H1 (cell line): Measurements from ENCODE around the gene TAS2R40. TPM values are rescaled to one million over a fixed set of nuclear protein-coding genes. Genes with fewer than 3 reads are reported as not detected.

Source experiments
- CTCF ChIA-PET: fragments of 300-600 bp; sonication (Branson Sonifier 250); formaldehyde crosslinking; loops from one replicate; lab custom pipeline; 2021; ENCODE audit not compliant: partially characterized antibody; lab: Charles Lee
- POLR2A ChIA-PET: fragments of 300-600 bp; sonication (Branson Sonifier 250); formaldehyde crosslinking; loops from one replicate; lab custom pipeline; 2021; ENCODE audit warnings: inconsistent platforms; ENCODE audit not compliant: partially characterized antibody; lab: Charles Lee
- DNase-seq, 2 experiments: peaks; one replicate each; pipeline versions ENCODE4 v3.0.0 to v3.0.0-alpha.2; 2010 to 2022; ENCODE audit warnings: low spot score in 2 of 2, low read depth in 1 of 2, mixed read lengths in 1 of 2
- FAIRE-seq: peaks from 2 replicates; lab custom pipeline; 2011; peaks lifted over from hg19 to GRCh38; lab: Jason Lieb, UNC
- H2AFZ ChIP-seq: 2 replicates; pipeline ENCODE4 v1.8.1; 2012; ENCODE audit warnings: low read length, inconsistent platforms
- H2AK5ac ChIP-seq: 2 replicates; pipeline ENCODE4 v1.6.1; 2013; ENCODE audit warnings: low read depth, low read length
- H2BK120ac ChIP-seq: replicated peaks from 2 replicates; pipeline ENCODE3; 2013; ENCODE audit warnings: low read depth, low read length, inconsistent platforms
- H2BK12ac ChIP-seq: 2 replicates; pipeline ENCODE4 v1.6.1; 2013; ENCODE audit warnings: low read depth, low read length
- H2BK15ac ChIP-seq: 2 replicates; pipeline ENCODE4 v1.6.1; 2013; ENCODE audit warnings: low read length
- H2BK20ac ChIP-seq: 2 replicates; pipeline ENCODE4 v1.6.1; 2013; ENCODE audit warnings: low read length
- H2BK5ac ChIP-seq: 2 replicates; pipeline ENCODE4 v1.6.1; 2013; ENCODE audit warnings: low read depth, low read length
- H3K14ac ChIP-seq: 2 replicates; pipeline ENCODE4 v1.6.1; 2013; ENCODE audit warnings: inconsistent platforms; ENCODE audit not compliant: insufficient read length
- H3K18ac ChIP-seq: 2 replicates; pipeline ENCODE4 v1.6.1; 2013; ENCODE audit warnings: low read length; ENCODE audit errors: extremely low read depth
- H3K23ac ChIP-seq: 2 replicates; pipeline ENCODE4 v1.6.1; 2013; ENCODE audit warnings: inconsistent platforms; ENCODE audit not compliant: insufficient read length
- H3K23me2 ChIP-seq: 2 replicates; pipeline ENCODE4 v1.6.1; 2013; ENCODE audit warnings: low read depth, low read length
- H3K27ac ChIP-seq: 2 replicates; pipeline ENCODE4 v1.6.1; 2011; ENCODE audit warnings: low read depth, low read length, inconsistent platforms
- H3K27me3 ChIP-seq, 4 experiments: replicated peaks in 1 of 4; 1 replicate in 1 of 4; 2 replicates in 3 of 4; pipeline versions ENCODE4 v1.6.1 to v1.8.1; 2011 to 2013; ENCODE audit warnings: low read length in 3 of 4, mild to moderate bottlenecking in 3 of 4, inconsistent platforms in 2 of 4, mixed read lengths in 2 of 4, moderate library complexity in 1 of 4; ENCODE audit not compliant: control insufficient read depth in 3 of 4, insufficient read depth in 3 of 4; ENCODE audit errors: extremely low read depth in 1 of 4
- H3K36me3 ChIP-seq, 4 experiments: 2 replicates each; pipeline versions ENCODE4 v1.6.1 to v1.8.1; 2011 to 2013; ENCODE audit warnings: mild to moderate bottlenecking in 4 of 4, low read length in 3 of 4, moderate library complexity in 2 of 4, control low read depth in 1 of 4, inconsistent platforms in 1 of 4; ENCODE audit not compliant: insufficient read depth in 4 of 4, control insufficient read depth in 2 of 4
- H3K4ac ChIP-seq: replicated peaks from 2 replicates; pipeline ENCODE3; 2013; ENCODE audit warnings: low read length, low read depth, mixed read lengths, inconsistent platforms; ENCODE audit not compliant: insufficient read length
- H3K4me1 ChIP-seq, 4 experiments: replicated peaks in 1 of 4; 1 replicate in 1 of 4; 2 replicates in 3 of 4; pipeline versions ENCODE4 v1.6.1 to v1.8.1; 2011 to 2013; ENCODE audit warnings: low read length in 3 of 4, inconsistent platforms in 2 of 4, mixed read lengths in 1 of 4; ENCODE audit not compliant: insufficient read depth in 4 of 4, control insufficient read depth in 3 of 4
- H3K4me2 ChIP-seq, 2 experiments: 2 replicates each; pipeline versions ENCODE4 v1.6.1 to v1.8.1; 2011 to 2013; ENCODE audit warnings: low read depth in 2 of 2, low read length in 2 of 2, control low read depth in 1 of 2, inconsistent platforms in 1 of 2, mild to moderate bottlenecking in 1 of 2; ENCODE audit not compliant: insufficient read depth in 1 of 2
- H3K4me3 ChIP-seq, 4 experiments: fragments of 200-600, 300-600 bp in 1 of 4; sonication (generic), shearing (Covaris generic), sonication (Bioruptor Twin) in 1 of 4; 2 replicates each; pipeline versions ENCODE4 v1.5.1 to v1.8.1; 2011 to 2016; ENCODE audit warnings: low read length in 4 of 4, low read depth in 3 of 4, control low read depth in 2 of 4, inconsistent platforms in 2 of 4, mild to moderate bottlenecking in 2 of 4, mixed read lengths in 1 of 4, moderate library complexity in 1 of 4; ENCODE audit not compliant: insufficient read depth in 2 of 4; ENCODE audit errors: extremely low read depth in 1 of 4
- H3K56ac ChIP-seq: replicated peaks from 2 replicates; pipeline ENCODE3; 2013; ENCODE audit warnings: low read depth, mild to moderate bottlenecking, mixed read lengths, low read length, inconsistent platforms; ENCODE audit not compliant: insufficient read length
- H3K79me1 ChIP-seq: 2 replicates; pipeline ENCODE4 v1.6.1; 2013; ENCODE audit warnings: low read depth, low read length, control low read depth
- H3K79me2 ChIP-seq, 2 experiments: 2 replicates each; pipeline versions ENCODE4 v1.6.1 to v1.8.1; 2012 to 2013; ENCODE audit warnings: low read length in 2 of 2, mild to moderate bottlenecking in 2 of 2, inconsistent platforms in 1 of 2; ENCODE audit not compliant: insufficient read depth in 2 of 2, control insufficient read depth in 1 of 2
- H3K9ac ChIP-seq, 4 experiments: replicated peaks in 1 of 4; 1 replicate in 1 of 4; 2 replicates in 3 of 4; pipeline versions ENCODE4 v1.6.1 to v1.8.1; 2011 to 2013; ENCODE audit warnings: low read depth in 3 of 4, low read length in 3 of 4, control low read depth in 2 of 4, mild to moderate bottlenecking in 2 of 4, moderate library complexity in 2 of 4, inconsistent platforms in 1 of 4; ENCODE audit errors: extremely low read depth in 1 of 4
- H3K9me3 ChIP-seq, 2 experiments: 2 replicates each; pipeline versions ENCODE4 v1.6.1 to v1.8.1; 2012 to 2013; ENCODE audit warnings: mild to moderate bottlenecking in 2 of 2, moderate library complexity in 2 of 2, control low read depth in 1 of 2, inconsistent platforms in 1 of 2, low read depth in 1 of 2, low read length in 1 of 2, mixed read lengths in 1 of 2; ENCODE audit not compliant: insufficient read depth in 2 of 2
- H4K20me1 ChIP-seq, 2 experiments: replicated peaks in 1 of 2; 2 replicates each; pipeline versions ENCODE3 to v1.8.1; 2011 to 2013; ENCODE audit warnings: inconsistent platforms in 2 of 2, low read length in 2 of 2, mild to moderate bottlenecking in 1 of 2; ENCODE audit not compliant: insufficient read depth in 2 of 2, control insufficient read depth in 1 of 2
- H4K5ac ChIP-seq: 2 replicates; pipeline ENCODE4 v1.6.1; 2013; ENCODE audit warnings: low read length, low read depth, mixed read lengths, inconsistent platforms; ENCODE audit not compliant: insufficient read length
- H4K8ac ChIP-seq: 2 replicates; pipeline ENCODE4 v1.8.0; 2013; ENCODE audit warnings: mild to moderate bottlenecking, moderate library complexity, low read length, inconsistent platforms; ENCODE audit not compliant: insufficient read depth; ENCODE audit errors: extremely low read depth
- H4K91ac ChIP-seq: replicated peaks from 2 replicates; pipeline ENCODE3; 2013; ENCODE audit warnings: low read length, mixed read lengths, inconsistent platforms; ENCODE audit not compliant: insufficient read length
- SP2 ChIP-seq: IDR thresholded peaks from 2 replicates; pipeline ENCODE4 v1.6.1; 2012; ENCODE audit warnings: mild to moderate bottlenecking, low read length, inconsistent platforms
- WGBS, 2 experiments: shearing (Covaris generic) in 1 of 2; methylation state at CpG; one replicate each; pipeline versions ENCODE4 v1.1.6 to v1.1.7; 2013 to 2015; ENCODE audit warnings: low lambda C conversion rate in 2 of 2, mixed read lengths in 2 of 2, inconsistent platforms in 1 of 2, low coverage in 1 of 2, missing lambda C conversion rate in 1 of 2; ENCODE audit not compliant: insufficient replicate concordance in 2 of 2, insufficient coverage in 1 of 2, insufficient read length in 1 of 2; ENCODE audit errors: extremely low coverage in 1 of 2, missing lambda C conversion rate in 1 of 2; 5-methylcytosine and 5-hydroxymethylcytosine counted together
- polyA plus RNA-seq, 7 experiments: library from polyadenylated mRNA; depleted of rRNA in 3 of 7; stranded (reverse) in 5 of 7; unstranded in 2 of 7; fragments of >200 nt in 5 of 7; fragments of 200-250 nt in 2 of 7; gene quantifications; 1 replicate in 5 of 7; 2 replicates in 1 of 7; 4 replicates in 1 of 7; pipeline versions ENCODE4 v1.2.1 to v1.2.3, GENCODE V29; 2011 to 2013; ENCODE audit warnings: missing spikeins in 2 of 7, mixed read lengths in 2 of 7
- total RNA-seq: library from RNA; stranded (reverse); fragmentation: NEBNext Ultra II Directional; extraction: Animal tissue kit (Norgen Biotek cat#: 25700); gene quantifications from 2 replicates; pipeline ENCODE4 v1.2.1, GENCODE V29; 2021

TAS2R40 gene
- total and polyA plus RNA-seq, 2 of the 8 experiments (the other 6 are each of a cell fraction or from before 2014, with no cell fraction given): not detected

- Histone ChIP-seq H3K4me2 (no peak overlapping the region), H3K23me2 (no peaks in the 10 kb centered on the region), H4K91ac (no peak overlapping the region), H3K4me3 (no peak overlapping the region), H2AFZ (no peak overlapping the region), H3K4ac (no peak overlapping the region), H3K14ac (no peak overlapping the region), H3K9ac (no peak overlapping the region), H4K20me1 (no peaks in the 10 kb centered on the region), H3K23ac (no peak overlapping the region)
- no peak for TF ChIP-seq SP2
- TF ChIP-seq, all 59 proteins: peak for 0
- no peak overlapping the region for H2BK12ac ChIP-seq
- no peak overlapping the region for H2BK5ac ChIP-seq
- no peak overlapping the region for H4K8ac ChIP-seq
- H3K27me3 ChIP-seq: no peaks in the 10 kb centered on the region; a peak in 1 of 7 replicates
- no peak overlapping the region for H2BK20ac ChIP-seq
- no peak overlapping the region for H3K18ac ChIP-seq
- FAIRE-seq: no peak
- no peaks in the 10 kb centered on the region for H3K9me3 ChIP-seq
- no peaks in the 10 kb centered on the region for H3K79me1 ChIP-seq
- 93% methylated on average over 1 of the region's 1 CpG; no CpG with 5 or more reads in 1 of the 2 experiments for WGBS, 2 experiments
- no peak overlapping the region for H2BK120ac ChIP-seq
- no peak overlapping the region for H2BK15ac ChIP-seq
- CTCF ChIA-PET: interaction anchor here (1.7 to 6.6 kb wide), 2 partner anchors 11 to 49 kb away, joined by 5 to 41 read pairs; no protein-coding TSS in a partner anchor
- H3K36me3 ChIP-seq: no peaks in the 10 kb centered on the region
- no peaks in the 10 kb centered on the region for H3K4me1 ChIP-seq
- H3K79me2 ChIP-seq: no peaks in the 10 kb centered on the region
- H3K27ac ChIP-seq: no peak overlapping the region
- no peak overlapping the region for H3K56ac ChIP-seq
- no peak overlapping the region for H4K5ac ChIP-seq
- no peak overlapping the region for H2AK5ac ChIP-seq
- POLR2A ChIA-PET: no interaction called here
- no peak for DNase-seq
Observed at GRCh38 chr7:143250822-143251221, 29.0 kb downstream of the TAS2R40 start.
